ENCODE data around the gene ANKRD6.

The ANKRD6 gene

GRCh38 chr6:89644864-89645263 lies 211.9 kb downstream of the ANKRD6 start:
- peaks cover 14% of the 10 kb centered on the region for H3K36me3 ChIP-seq (ENCODE audit: control insufficient read depth, insufficient read depth, low read length)
- TF ChIP-seq CTCF (IDR thresholded peaks at IDR 0.05; ENCODE audit: insufficient read depth, low read length, poor library complexity, severe bottlenecking): no peak
- H3K27me3 ChIP-seq (replicated peaks; ENCODE audit: control insufficient read depth, insufficient read depth, low read length): no peaks in the 10 kb centered on the region
- no peak for DNase-seq (ENCODE audit: extremely low read depth, insufficient read length)
- no peak overlapping the region for H3K4me3 ChIP-seq (replicated peaks; ENCODE audit: low read depth, low read length)

- peaks cover 13% of the 10 kb centered on the region for H3K36me3 ChIP-seq (ENCODE audit: control insufficient read depth, insufficient read depth, low read length)
These were observed 216.7 kb downstream of the ANKRD6 start for GRCh38 chr6:89649682-89650081.

GRCh38 chr6:89650579-89650978 lies 217.6 kb downstream of the ANKRD6 start:
- TF ChIP-seq CTCF (IDR thresholded peaks at IDR 0.05; ENCODE audit: insufficient read depth, low read length, poor library complexity, severe bottlenecking): no peak

More at GRCh38 chr6:89649682-89650081, 216.7 kb downstream of the ANKRD6 start:
- Histone ChIP-seq H3K27me3 (replicated peaks; ENCODE audit: control insufficient read depth, insufficient read depth, low read length) (no peaks in the 10 kb centered on the region), H3K4me3 (replicated peaks; ENCODE audit: low read depth, low read length) (no peak overlapping the region)
- DNase-seq (ENCODE audit: extremely low read depth, insufficient read length): no peak
- no peak for TF ChIP-seq CTCF (IDR thresholded peaks at IDR 0.05; ENCODE audit: insufficient read depth, low read length, poor library complexity, severe bottlenecking)

DNA sequence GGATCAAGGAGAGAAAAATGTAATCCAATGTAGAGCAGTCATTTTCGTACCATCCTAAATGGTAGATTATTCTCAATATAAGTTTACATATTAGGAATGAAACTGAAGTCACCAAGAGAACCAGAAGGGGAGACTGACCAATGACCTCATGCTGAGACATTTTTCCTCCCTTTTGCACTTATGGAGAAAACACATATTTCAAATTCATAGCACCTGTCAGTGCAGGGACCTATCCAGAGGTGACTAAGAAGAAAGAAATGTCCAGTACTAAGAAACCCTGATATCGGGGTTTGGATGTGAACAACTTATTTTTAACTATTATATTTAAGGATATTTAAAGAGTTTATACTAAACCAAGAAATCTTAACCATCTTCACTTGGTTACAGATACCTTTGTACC lies 222.2 kb downstream of the ANKRD6 start:
- no peak for TF ChIP-seq CTCF (IDR thresholded peaks at IDR 0.05; ENCODE audit: insufficient read depth, low read length, poor library complexity, severe bottlenecking)
- H3K4me3 ChIP-seq (replicated peaks; ENCODE audit: low read depth, low read length): no peak overlapping the region
- H3K36me3 ChIP-seq (ENCODE audit: control insufficient read depth, insufficient read depth, low read length): peaks cover 23% of the 10 kb centered on the region
- no peak for DNase-seq (ENCODE audit: extremely low read depth, insufficient read length)
- H3K27me3 ChIP-seq (replicated peaks; ENCODE audit: control insufficient read depth, insufficient read depth, low read length): no peaks in the 10 kb centered on the region

More at GRCh38 chr6:89650579-89650978, 217.6 kb downstream of the ANKRD6 start:
- no peak overlapping the region for H3K4me3 ChIP-seq (replicated peaks; ENCODE audit: low read depth, low read length)
- DNase-seq (ENCODE audit: extremely low read depth, insufficient read length): no peak
- peaks cover 14% of the 10 kb centered on the region for H3K36me3 ChIP-seq (ENCODE audit: control insufficient read depth, insufficient read depth, low read length)
- no peaks in the 10 kb centered on the region for H3K27me3 ChIP-seq (replicated peaks; ENCODE audit: control insufficient read depth, insufficient read depth, low read length)

GRCh38 chr6:89657445-89658158 lies 224.7 kb downstream of the ANKRD6 start:
- no peak for TF ChIP-seq CTCF (IDR thresholded peaks at IDR 0.05; ENCODE audit: insufficient read depth, low read length, poor library complexity, severe bottlenecking)
- H3K36me3 ChIP-seq (ENCODE audit: control insufficient read depth, insufficient read depth, low read length): peaks cover 27% of the 10 kb centered on the region
- no peak for DNase-seq (ENCODE audit: extremely low read depth, insufficient read length)

More at GRCh38 chr6:89657445-89658158, 224.7 kb downstream of the ANKRD6 start:
- Histone ChIP-seq H3K27me3 (replicated peaks; ENCODE audit: control insufficient read depth, insufficient read depth, low read length) (no peaks in the 10 kb centered on the region), H3K4me3 (replicated peaks; ENCODE audit: low read depth, low read length) (no peak overlapping the region)
